GM10266 (cell line): Measurements from ENCODE around the gene CCDC24.

Source experiments
- DNase-seq: peaks from one replicate; pipeline ENCODE4 v3.0.0; 2012; ENCODE audit errors: extremely low spot score
- TF ChIP-seq, protein P1 (sequence below): IDR thresholded peaks from 2 replicates; pipeline ENCODE4 v1.5.1; 2012; ENCODE audit warnings: mild to moderate bottlenecking, low read depth; ENCODE audit not compliant: control insufficient read depth, insufficient read depth; ENCODE audit errors: missing control alignments

CCDC24 gene

DNA sequence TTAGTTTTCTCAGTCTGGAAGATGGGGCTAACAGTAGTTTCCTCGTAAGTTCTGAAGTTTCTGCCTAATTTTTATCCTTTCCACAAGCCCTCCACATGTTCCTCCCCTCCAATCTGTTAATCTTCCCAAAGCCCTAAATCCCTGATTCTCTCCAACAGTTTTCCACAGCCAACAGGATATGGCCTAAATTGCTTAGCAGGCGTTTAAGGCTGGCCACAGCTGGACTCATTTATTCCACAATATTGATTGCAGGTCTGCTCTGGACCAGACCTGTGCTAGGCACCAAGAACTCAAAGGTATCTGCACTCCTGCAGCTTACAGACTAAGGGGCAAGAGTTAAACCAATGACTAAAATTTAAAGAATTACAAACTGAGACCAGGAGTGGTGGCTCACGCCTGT, 35.9 kb downstream of the CCDC24 start:
- DNase-seq = no peak
- TF ChIP-seq, protein P1, sequence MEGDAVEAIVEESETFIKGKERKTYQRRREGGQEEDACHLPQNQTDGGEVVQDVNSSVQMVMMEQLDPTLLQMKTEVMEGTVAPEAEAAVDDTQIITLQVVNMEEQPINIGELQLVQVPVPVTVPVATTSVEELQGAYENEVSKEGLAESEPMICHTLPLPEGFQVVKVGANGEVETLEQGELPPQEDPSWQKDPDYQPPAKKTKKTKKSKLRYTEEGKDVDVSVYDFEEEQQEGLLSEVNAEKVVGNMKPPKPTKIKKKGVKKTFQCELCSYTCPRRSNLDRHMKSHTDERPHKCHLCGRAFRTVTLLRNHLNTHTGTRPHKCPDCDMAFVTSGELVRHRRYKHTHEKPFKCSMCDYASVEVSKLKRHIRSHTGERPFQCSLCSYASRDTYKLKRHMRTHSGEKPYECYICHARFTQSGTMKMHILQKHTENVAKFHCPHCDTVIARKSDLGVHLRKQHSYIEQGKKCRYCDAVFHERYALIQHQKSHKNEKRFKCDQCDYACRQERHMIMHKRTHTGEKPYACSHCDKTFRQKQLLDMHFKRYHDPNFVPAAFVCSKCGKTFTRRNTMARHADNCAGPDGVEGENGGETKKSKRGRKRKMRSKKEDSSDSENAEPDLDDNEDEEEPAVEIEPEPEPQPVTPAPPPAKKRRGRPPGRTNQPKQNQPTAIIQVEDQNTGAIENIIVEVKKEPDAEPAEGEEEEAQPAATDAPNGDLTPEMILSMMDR = no peak

DNA sequence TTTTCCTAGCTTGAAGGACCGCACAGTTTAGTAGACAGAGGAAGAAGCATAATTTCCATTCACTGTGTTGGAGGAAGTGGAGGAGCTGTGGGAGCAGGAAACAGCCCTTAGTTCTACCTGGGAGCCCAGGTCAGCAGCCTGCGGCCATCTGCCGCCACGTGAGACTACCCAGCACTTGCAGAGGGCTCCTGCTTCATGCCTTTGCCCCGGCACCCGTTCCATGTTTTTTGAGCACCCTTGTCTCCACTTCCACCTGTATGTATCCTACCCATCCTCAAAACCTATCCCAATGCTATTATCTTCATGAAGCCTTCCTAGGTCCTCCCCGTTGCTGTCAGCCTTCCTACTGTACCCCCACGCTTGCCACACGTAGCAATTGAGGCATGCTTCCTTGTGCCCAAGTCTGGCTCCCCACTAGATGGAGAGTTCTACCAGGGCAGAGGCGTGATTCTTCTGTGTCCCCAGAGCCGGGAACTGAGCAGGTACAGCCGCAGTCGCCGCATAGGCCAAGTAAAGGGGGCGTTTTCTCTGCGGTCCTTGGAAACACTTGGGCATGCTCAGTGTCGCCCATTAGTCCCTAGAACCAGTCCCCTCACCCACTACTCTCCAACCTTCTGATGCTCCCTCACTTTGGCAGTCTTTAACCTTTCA, 38.0 kb downstream of the CCDC24 start:
- DNase-seq = peak; percentile 67
- TF ChIP-seq, protein P1 = no peak

DNA sequence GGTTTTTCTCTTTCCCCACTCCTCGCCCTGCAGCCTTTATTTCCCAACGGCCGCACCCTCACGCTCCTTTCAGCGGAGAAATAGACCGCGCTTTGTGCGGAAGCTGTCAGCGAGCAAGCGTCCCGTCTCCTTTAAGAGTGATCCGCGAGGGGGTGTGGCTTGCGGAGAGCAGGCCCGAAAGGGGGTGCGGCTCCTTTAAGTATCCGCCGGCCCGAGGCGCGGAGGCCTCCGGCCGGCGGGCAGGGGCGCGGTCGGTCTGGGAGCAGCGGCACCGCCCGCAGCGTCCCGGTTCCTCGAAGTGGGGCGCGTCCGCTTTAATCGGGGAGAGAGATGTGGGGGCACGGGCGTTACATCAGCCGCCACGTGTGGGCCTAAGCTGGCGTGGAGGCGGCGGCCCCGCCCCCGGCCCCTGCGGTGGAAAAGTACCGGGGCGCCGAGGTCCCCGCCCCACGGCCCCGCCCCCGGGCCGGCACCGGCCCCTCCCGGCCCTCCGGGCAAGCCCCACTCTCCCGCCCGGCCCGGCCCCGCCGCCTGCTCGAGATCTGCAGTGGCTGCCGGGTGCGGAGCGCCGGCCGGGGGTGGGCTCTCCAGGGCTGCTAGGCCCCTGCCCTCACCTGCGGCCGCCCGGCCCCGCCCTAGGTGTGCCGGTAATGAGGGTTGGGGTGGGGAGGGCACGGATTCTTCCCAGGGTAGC, 38.7 kb downstream of the CCDC24 start:
- TF ChIP-seq, protein P1 = no peak
- peak; percentile 93 for DNase-seq

DNA sequence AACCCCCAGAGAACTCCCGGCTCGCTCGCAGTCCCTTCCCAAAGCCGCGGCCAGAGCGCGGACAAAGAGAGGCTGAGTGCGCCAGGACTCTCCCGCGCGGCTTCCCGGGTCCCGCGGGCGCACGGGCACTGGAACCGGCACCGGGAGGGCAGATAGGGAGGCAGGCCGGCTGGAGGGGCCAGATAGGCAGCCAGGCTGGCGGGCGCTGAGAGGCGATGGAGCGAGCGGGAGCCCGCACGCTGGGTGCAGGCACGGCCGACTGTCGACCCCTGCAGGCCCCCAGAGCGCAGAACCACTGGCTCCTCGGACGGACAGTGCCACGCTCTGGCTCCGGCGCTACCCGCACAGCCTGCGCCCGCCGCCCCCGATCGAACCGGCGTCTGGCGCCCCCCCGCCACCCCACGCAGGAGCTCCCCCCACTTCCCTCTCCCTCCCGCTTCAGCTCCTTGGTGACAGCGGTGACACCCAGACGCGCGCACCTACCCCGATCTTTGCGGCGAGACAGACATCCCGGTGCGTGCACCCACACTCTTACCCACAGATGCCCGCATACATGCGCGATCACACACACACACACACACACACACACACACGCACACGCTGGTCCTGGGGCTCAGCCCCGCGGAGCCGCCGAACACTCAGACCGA, 39.3 kb downstream of the CCDC24 start:
- TF ChIP-seq, protein P1 = peak; percentile 33
- DNase-seq = peak; percentile 63

DNA sequence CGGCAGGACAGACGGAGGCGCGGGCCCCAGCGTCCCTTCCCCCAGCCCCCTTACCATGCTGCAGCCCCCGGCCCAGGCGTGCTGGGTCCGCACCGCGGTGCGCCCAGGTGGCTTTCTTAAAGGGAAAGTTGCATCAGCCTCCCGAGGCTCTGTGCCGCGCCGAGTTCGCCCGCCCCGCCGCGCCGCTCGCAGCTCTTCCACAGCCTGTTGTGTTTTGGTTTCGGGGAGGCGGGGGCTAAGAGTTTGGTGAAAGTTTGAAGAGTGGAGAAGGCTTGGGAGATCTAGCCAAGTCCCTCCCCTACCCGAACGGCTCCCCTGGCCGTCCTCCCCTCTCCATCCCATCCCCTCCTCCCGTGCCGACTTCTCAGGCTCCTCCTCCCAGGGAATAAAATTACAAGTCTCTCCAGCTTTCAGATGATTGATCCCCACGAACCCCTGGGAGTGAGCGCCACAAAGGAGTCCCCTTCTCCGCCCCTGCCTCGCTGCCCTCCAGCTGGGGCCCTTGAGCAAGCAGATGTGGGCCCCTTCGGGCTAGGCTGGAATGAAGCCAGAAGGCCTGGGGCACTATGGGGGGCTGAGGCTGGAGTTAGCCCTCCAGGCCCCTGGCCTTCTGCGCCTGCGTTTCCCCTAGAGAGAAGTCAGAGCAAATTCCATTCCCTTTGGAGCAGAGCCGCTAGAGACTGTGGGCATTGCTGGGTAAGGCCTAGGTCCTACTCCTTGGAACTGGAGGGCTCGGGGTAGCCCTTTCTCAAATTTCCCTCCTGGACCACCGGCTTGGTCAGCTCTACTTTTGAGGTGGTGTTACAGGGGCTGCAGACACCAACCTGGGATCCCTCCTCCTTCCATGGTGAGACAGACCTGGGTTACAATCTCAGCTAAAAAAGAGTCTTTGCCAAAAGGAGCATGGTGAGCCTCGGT, 40.1 kb downstream of the CCDC24 start, which contains the start of gene SLC6A9:
SLC6A9 (minus strand) TSS at position 211 of the 918 bp plus-strand sequence. CDS start 7,185 bp downstream, outside the sequence.
- no peak for DNase-seq
- TF ChIP-seq, protein P1 = no peak

DNA sequence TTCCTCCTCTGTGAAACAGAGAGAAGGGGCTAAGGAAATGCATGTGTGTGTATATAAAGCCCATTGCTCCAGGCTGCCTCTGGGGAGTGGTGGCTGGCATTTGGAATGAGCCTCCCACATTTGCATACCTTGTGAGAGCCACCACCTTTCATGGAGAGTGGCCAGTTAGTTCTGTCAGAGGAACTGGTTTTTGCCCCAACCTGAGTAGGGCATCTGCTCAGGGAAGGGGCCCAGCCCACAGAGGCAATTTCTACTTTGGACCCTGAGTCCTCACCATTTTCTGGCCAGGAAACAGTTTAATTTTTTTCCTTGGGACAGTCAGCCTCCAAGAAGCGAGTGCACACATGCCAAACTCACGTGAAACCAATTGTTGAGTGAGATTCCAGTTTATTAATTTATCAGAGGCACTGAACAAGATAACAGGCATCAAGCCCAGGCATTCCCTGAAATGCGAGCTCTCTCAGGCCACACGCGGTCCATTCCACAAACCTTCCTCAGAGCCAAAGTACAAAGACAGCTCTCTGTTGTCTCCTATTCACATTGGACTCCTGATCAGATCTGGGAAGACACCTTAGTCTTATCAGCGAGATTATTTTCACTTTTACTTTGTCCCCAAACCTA, 40.9 kb downstream of the CCDC24 start:
- DNase-seq = no peak
- TF ChIP-seq, protein P1 = no peak
